Mammary microvascular endothelial cell (primary cell): ENCODE results near the gene SLC22A14. TPM values are rescaled to one million over a fixed set of nuclear protein-coding genes. Genes with fewer than 3 reads are reported as not detected.

Experiments used
- total RNA-seq: library from RNA; depleted of rRNA; stranded (reverse); fragments of >200 nt; gene quantifications from 2 replicates; pipeline ENCODE4 v1.2.3, GENCODE V29; 2015

The SLC22A14 gene, protein sequence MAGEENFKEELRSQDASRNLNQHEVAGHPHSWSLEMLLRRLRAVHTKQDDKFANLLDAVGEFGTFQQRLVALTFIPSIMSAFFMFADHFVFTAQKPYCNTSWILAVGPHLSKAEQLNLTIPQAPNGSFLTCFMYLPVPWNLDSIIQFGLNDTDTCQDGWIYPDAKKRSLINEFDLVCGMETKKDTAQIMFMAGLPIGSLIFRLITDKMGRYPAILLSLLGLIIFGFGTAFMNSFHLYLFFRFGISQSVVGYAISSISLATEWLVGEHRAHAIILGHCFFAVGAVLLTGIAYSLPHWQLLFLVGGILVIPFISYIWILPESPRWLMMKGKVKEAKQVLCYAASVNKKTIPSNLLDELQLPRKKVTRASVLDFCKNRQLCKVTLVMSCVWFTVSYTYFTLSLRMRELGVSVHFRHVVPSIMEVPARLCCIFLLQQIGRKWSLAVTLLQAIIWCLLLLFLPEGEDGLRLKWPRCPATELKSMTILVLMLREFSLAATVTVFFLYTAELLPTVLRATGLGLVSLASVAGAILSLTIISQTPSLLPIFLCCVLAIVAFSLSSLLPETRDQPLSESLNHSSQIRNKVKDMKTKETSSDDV
- total RNA-seq: not detected in 2 replicates

GRCh38 chr3:38281895-38282686 lies at the start of gene SLC22A14:
TSS of gene SLC22A14 (plus strand) at chr3:38282294. CDS start at chr3:38306027, 23,733 bp downstream.

GRCh38 chr3:38265604-38266307 lies 16.3 kb upstream of the SLC22A14 start, which contains the start of gene SLC22A13:
TSS of gene SLC22A13 (plus strand) at chr3:38265812. CDS start at chr3:38265861, 49 bp downstream.

DNA sequence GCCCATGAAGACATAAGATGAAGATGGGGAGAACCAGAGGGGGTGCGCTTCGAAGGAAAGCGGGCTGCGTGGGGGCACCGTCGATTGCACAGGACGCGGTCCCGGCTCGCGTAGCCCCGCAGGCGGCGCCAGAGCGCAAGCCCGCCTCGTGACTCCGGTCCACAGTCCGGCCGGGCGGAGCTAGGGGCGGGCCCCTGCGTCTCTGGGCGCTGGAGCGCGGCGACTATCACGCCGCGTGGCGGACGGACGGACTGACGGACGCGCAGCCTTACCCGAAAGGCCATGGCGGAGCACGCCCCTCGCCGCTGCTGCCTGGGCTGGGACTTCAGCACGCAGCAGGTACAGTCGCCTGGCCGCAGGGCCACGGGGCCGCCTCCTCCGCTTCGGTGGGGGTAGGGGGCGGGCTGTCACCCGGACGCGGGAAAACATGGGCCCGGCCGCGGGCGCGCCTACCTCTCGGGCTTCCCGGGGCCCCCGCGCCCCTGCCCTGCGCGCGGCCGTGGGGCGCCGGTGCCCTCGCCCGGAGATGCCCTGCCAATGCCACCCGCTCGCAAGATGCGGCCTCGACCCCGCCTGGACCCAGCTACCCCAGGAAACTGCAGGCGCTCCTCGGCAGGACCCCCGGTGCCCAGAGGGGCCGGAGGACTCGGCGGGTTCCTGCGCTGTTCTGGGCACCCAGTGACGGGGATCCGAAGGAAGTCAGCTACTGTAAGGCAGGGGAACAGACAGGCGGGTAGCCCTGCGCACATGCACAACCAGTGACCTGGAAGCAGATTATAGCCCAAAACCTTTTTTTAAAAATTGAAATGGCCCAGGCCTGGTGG lies 64.7 kb downstream of the SLC22A14 start, which contains the start of gene XYLB:
TSS of gene XYLB (plus strand) at position 199 of the 824 bp plus-strand sequence. CDS start at position 283, 84 bp downstream.

Other genes with a start within 250 kb of the SLC22A14 start
- gene DLEC1, start 243.1 kb upstream of the SLC22A14 start, total RNA-seq: not detected in 2 replicates
- gene ACAA1, start 145.2 kb upstream of the SLC22A14 start, total RNA-seq: 49.4 and 49.7 TPM in 2 replicates
- gene MYD88, start 143.6 kb upstream of the SLC22A14 start, total RNA-seq: 38.0 and 45.5 TPM in 2 replicates
- gene OXSR1, start 116.8 kb upstream of the SLC22A14 start, total RNA-seq: 20.0 and 20.6 TPM in 2 replicates
- 0.07 TPM in 1 of 2 replicates, not detected in the other for gene SLC22A13, start 16.5 kb upstream of the SLC22A14 start, total RNA-seq
- gene XYLB, start 64.5 kb downstream of the SLC22A14 start, total RNA-seq: 1.9 and 4.4 TPM in 2 replicates
- 1.1 and 1.4 TPM in 2 replicates for gene ACVR2B, start 171.6 kb downstream of the SLC22A14 start, total RNA-seq
- 8.7 and 15.9 TPM in 2 replicates for gene EXOG, start 214.0 kb downstream of the SLC22A14 start, total RNA-seq